Pulmonary artery endothelial cell (primary cell): ENCODE results near the gene PRDM11. TPM values are rescaled to one million over a fixed set of nuclear protein-coding genes. Genes with fewer than 3 reads are reported as not detected.

Experiments
- DNase-seq: peaks from one replicate; pipeline ENCODE4 v3.0.0-alpha.2; 2011; ENCODE audit warnings: low read depth, low spot score
- total RNA-seq: library from RNA; depleted of rRNA; stranded (reverse); fragments of >200 nt; gene quantifications from 2 replicates; pipeline ENCODE4 v1.2.3, GENCODE V29; 2014

Gene PRDM11
- total RNA-seq, 1 donor from 2014 or later: 6.0 TPM

- DNase-seq: no peak
These were observed 113.2 kb downstream of the PRDM11 start for GRCh38 chr11:45259592-45259991.

DNA sequence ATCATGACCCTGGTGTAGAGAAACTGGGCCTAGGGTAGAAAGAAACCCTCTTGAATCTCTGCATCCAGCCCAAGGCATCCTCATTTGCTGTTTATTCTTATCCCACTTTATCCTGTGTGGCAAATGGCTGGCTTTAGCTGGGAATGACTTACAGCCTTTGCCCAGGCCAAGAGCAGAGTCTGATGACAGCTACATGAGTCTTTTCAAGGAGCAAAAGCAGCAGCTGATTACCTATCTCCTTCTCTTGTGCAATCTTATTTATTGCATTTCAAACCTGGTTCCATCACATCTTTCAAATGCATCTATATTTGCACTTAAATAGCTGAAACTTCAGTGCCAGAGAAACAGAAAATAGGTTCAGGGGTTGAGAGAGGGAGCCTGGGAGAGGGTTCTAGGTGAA lies 113.6 kb downstream of the PRDM11 start:
- no peak for DNase-seq

DNA sequence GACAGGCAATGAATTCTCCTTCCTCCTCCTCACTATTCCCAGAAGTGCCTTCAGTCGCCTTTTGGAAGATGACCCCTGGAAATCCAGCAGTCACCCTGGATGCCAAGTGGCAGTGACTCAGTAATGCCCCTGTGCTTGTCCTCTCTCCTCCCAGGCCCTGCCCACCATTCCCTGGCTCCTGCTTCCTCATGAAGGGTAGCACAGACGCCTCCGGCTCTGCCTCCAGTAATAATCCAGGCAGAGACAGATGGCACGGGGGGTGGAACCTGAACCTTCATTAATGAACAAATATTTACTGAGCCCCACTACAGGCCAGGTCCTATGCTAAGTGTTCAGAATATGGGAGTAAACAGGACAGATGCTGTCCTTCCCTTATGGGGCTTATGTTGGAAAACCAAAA lies 116.5 kb downstream of the PRDM11 start:
- no peak for DNase-seq

GRCh38 chr11:45263773-45264172 lies 117.3 kb downstream of the PRDM11 start:
- DNase-seq: no peak

GRCh38 chr11:45264839-45265515 lies 118.5 kb downstream of the PRDM11 start:
- peak; percentile 60 for DNase-seq

GRCh38 chr11:45265969-45266675 lies 119.7 kb downstream of the PRDM11 start:
- no peak for DNase-seq

DNA sequence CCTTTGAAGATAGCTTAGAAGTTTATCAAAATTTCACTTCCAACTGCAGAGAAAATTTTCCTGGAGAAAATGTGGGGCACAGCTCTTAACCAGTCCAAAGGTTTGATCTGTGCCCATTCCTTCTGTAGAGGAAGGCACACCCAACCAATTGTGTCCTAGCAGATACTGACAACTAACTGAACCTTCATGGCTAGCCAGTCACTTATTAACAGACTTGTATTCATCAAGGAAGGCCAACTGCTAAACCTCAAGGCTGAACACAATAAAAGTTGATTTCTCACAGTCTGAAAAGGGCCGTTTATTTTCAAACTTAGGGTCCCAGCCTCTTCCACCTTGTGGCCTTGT lies 120.2 kb downstream of the PRDM11 start:
- DNase-seq: no peak

DNA sequence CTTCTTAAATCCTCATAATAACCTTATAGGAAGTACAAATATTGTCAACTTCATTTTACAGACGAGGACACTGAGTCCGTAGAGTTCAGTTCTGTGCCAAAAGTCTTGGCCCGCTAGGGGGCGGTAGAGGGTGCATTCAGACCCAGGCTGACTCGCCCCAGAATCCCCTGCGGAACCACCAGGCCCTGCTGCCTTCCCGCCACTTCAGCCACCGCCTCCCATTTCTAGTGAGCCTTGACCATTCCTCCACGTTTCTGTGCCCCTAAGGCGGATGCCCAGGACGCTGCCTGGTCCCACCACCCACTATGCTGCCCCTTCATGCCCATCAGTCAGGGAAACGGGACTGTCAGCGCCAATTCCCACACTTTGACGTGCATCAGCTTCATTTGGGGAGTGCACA lies 120.6 kb downstream of the PRDM11 start:
- no peak for DNase-seq

DNA sequence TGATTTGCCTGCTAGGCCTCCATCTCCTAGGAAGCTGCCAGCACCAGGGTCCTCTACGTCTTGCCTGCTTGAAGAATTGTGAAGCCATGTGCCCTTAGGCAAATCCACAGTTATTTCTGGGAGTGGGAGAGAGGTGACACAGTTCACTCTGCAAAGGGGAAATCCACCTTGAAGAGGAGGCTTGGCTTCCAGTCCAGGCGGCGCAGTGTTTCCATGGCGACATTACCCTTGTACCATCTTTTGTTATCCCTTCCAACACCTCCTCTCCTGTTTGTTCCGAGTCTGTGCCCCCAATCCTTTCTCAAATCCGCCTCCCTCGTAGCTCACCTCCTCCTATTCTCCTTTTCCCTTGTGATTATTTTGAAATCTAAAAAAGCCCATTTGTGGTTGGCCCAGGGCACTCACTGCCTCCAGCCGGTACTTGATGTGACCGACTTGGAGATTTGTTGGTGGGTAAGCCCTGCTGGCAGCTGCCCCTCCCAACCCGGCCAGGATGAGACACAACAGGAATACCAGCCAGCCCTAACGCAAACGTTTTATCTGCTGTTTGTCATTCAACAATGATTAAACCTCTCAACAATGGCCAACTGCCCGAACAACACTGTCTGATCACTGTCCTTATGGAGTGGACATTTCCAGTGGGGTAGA lies 121.3 kb downstream of the PRDM11 start:
- no peak for DNase-seq

GRCh38 chr11:45269678-45270077 lies 123.2 kb downstream of the PRDM11 start:
- no peak for DNase-seq

DNA sequence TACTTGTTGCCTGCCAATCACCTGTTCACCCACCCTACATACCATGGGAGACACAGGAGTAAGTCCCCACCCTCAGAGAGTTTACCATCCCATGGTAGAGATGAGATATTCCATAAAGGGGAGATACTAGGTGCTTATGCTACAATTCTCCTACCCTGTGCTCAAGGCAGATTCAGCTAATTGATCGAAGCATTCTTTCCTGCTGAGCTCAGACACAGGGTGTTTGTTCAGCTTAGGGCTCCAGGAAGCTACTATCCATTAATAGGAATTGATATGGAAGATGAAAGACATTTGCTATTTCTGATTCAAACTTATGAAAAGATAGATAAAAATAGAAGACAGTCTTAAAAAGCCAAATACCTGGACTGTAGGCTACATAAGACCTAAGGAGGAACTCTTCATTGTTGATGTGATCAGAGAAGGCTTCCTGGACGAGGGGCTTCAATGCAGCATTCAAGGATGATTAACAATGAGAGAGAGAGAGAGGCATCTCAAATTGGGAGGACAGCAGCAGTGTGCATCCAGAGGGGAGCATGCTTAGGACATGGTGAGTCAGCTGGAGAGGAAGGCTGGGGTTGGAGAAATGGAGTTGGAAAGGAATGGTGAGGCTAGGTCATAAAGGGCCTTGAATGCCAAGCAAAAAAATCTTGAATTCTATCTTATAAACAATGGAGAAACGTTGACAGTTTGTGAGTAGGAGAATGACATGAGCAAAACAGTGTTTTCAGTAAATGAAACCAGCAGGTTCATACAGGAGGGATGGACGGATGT lies 124.7 kb downstream of the PRDM11 start:
- no peak for DNase-seq

DNA sequence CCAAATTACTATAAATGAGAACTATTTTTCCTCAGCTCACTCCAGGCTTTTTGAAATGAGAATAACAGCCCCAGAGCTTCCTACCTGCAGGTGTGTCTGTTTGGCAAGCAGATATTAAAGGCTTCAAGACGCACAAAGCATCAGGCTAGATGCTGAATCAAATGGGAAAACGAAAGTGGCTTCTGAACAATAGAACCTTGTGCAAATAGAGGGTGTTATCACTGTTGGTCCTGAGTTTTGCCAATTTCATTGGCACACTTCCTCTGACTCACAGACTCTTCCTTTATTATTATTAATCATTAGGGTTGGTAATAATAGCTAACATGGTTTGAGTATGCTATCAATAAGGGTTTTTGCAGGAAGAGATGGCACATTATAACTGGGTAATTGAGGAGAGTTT lies 126.3 kb downstream of the PRDM11 start:
- no peak for DNase-seq

GRCh38 chr11:45273509-45273908 lies 127.1 kb downstream of the PRDM11 start:
- DNase-seq: no peak

GRCh38 chr11:45274206-45274605 lies 127.8 kb downstream of the PRDM11 start:
- no peak for DNase-seq

DNA sequence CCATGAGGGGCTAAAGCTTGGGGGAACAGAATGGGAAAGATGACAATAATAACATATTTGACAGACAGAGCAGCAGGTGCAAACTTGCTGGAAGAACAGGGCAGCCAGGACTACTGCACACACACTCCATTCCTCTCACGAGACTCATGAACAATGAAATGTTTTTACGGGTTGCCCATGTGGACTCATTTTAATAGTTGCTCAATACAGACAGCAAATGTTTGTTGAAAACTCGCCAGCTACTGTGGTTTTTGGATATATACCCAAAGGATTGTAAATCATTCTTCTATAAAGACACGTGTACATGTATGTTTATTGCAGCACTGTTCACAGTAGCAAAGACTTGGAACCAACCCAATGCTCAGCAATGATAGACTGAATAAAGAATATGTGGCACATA lies 129.4 kb downstream of the PRDM11 start:
- DNase-seq: no peak

DNA sequence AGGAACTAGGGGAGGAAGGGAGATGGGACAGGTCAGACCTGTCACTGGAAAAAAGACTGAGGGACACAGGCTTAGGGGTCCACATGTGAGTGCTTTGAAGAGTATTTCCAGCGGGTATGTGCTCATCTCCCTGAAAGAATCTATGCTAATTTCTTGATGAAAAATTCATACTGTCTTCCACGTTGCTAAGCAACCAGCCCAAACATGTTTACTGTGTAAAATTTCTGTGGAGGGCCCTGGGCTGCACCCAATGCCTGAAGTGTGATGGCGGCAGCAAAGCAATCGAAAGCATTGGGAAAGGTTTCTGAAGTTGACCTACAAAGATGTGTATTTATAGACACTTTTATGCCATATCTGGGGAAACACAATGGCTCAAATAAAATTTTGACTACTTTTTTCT lies 132.3 kb downstream of the PRDM11 start:
- no peak for DNase-seq

GRCh38 chr11:45279645-45280044 lies 133.2 kb downstream of the PRDM11 start:
- no peak for DNase-seq

GRCh38 chr11:45280449-45280848 lies 134.0 kb downstream of the PRDM11 start:
- no peak for DNase-seq

- no peak for DNase-seq
These were observed 135.6 kb downstream of the PRDM11 start for GRCh38 chr11:45282081-45282480.
